Measurements from ENCODE around the gene HRH2.
A peak's percentile ranks its signal among the peaks of the same experiment; 100 is the strongest.

HRH2 gene

GRCh38 chr5:175693741-175694140 is 35.9 kb downstream of the HRH2 start:
- no peak for DNase-seq

DNA sequence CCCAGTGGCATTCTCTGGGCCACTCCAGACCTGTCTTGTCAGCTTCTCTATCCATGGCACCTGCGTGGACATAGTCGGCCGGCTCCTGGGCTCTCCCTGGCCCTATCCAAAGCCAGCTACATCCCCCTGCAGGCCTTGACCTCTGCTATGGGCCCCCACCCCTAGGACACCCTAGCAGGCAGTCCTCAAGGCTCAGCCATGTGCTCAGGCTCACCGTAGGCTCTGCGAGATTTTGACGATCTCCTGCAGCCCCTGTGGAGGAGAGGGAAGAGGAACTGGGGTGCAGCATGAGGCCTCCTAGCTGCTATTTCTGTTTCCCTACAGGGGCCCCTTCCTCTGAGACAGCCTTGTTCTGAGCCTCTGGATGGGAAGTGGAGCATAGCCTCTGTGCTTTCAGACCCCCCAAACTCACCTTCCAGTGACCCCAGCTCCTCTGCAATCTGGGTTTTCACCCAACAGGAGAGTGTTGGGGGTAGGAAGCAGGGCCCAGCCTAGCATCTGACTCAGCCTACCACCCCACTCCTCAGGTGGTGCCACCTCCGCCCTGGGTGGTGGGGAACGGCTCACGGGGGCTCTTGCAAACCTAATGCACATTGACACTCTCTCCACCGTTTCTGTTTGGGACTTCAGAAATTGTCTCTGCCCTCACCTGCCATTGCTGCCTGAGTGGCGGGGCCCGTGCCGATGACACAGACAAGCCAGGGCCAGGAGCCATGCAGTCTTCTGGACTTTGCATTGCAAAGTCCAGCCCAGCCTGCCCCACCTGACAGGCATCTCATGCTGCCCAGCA is 36.7 kb downstream of the HRH2 start:
- peak in 1 of 2 donors; percentile 27 for DNase-seq

GRCh38 chr5:175695161-175696126 is 37.6 kb downstream of the HRH2 start:
- no peak for DNase-seq

DNA sequence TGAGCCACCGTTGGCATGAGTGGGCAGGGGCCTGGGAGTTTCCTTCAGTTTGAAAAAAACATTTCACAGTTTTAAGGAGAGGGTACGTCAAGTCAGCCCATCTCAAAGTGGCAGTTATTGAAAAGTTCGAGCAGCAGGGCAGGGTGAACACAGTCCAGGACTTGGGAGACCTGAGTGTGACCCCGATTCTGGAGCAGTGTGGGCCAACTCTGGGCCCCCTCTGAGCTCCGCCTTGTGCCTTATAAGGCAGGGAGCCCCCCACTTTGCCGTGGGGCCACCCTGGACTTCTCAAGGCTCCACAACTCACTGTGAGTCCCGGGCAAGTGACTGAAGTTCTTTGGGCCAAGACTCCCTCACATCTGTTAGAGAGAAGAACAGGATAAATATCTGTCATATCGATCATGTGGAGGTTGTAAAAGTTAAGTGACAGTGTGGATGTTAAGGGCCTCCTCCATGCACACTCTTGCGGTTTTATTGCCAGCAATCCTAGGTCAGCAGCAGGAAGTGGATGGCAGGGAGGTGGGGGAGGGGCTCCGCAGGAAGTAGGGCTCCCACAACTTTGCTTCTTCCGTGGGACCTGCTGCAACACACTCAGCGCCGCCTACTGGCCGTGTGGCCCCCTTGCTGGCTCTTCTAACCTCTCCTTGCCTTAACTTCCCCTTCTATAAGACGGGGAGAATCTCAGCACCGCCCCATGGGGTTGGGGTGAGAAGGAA is 38.4 kb downstream of the HRH2 start:
- DNase-seq, result peak; percentile 72 to 81

GRCh38 chr5:175696855-175697198 is 39.0 kb downstream of the HRH2 start:
- DNase-seq, result no peak

- no peak for DNase-seq
Measured at GRCh38 chr5:175697846-175698245, 40.0 kb downstream of the HRH2 start.

GRCh38 chr5:175698401-175699115 is 40.7 kb downstream of the HRH2 start:
- no peak for DNase-seq

- DNase-seq, result no peak
Measured at GRCh38 chr5:175700991-175701390, 43.1 kb downstream of the HRH2 start.

DNA sequence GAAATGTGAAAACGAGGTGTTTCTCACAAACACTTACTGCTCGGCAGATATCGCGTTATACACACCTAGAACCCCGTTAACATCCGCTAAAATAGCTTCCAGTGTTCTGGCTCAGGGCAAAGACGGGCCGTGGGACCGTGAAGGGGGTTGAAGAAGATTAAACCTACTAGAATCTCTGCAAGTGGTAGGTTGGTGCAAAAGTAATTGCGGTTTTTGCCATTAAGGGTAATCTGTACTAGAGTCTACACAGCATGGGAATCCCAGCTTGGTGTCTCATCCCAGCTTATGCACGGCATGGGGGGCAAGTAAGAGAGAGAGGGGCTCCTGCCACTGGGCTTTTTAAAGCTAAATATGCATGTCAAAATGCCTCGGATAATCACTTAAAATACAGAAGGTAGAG is 43.9 kb downstream of the HRH2 start:
- DNase-seq, result no peak

DNA sequence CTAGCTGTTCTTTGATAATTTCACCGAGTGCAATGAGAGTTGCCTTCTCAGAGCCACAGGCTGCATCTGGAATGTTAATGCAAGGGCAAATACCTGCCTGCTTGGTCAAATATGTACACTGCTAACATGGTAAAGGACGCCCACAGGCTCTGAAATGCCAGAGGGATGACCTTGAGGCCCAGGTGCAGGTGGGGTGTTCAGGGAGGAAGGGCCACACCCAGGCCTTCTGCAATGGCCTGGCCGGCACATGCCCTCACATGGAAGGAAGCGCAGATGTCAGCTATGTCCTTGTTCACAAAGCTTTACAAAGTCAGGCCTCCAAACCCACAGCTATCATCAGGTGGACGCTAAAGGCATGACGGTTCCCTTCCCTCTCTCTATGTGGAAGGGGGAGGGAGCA is 48.6 kb downstream of the HRH2 start:
- no peak for DNase-seq

GRCh38 chr5:175707751-175708375 is 50.0 kb downstream of the HRH2 start:
- peak in 1 of 2 donors; percentile 7 for DNase-seq

- DNase-seq, result peak in 1 of 2 donors; percentile 10
Measured at GRCh38 chr5:175709276-175709781, 51.5 kb downstream of the HRH2 start.

- peak in 1 of 2 donors; percentile 9 for DNase-seq
Measured at GRCh38 chr5:175710326-175710725, 52.5 kb downstream of the HRH2 start.

DNA sequence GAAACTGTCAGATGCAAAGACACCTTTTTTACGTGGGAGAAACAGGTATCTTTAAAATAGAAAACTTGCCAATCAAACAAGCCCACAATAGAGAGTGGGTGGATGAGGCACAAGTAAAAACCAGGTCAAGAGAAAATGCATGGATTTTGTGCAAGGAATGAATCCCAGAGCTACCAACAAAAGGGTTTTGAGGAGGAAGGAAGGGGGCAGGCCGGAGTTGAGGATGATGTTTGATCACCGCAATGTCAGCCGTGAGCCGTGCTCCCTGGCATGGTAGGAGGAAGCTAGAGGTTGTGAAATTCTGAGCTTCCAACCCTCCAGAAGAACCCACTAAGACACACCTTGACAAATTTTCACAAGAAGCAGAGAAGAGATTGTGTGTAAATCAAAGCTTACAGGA is 53.2 kb downstream of the HRH2 start:
- peak in 1 of 2 donors; percentile 2 for DNase-seq

- peak in 1 of 2 donors; percentile 8 for DNase-seq
Measured at GRCh38 chr5:175711472-175712312, 53.8 kb downstream of the HRH2 start.

DNA sequence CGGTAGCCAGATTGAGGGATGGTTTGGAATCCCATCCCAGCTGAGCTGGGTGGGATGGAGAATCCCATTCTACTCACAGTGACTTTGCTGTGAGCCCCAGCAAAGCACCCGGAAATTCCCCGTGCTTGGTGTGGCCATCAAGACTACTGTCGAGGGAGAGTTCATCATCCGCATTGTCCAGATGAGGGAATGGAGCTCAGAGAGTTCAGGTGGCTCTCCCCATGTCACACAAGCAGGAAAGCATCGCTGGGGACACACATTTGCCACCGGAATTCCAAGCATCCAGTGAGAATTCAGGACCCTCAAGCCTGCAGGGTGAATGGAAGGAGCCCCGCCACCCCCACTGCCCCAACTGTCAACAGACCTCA is 54.4 kb downstream of the HRH2 start:
- peak in 1 of 2 donors; percentile 10 for DNase-seq

- no peak for DNase-seq
Measured at GRCh38 chr5:175712681-175713085, 54.8 kb downstream of the HRH2 start.

DNA sequence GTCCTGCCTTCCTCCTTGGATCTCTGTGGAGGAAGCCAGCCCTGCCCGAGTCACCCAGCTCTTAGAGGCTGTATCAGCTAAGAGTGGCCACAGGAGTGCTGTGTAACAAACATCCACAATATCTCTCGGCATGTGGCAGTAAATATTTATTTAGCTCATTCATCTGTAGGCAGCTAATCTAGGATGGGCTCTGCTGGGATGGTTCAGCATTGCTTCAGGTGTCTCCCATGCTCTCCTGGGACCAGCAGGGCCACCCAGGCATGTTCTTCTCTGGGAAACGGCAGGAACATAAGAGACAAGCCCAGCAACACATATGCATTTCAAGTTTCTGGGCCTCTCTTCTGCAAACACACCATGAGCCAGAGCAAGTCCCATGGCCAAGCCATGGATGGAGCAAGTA is 56.1 kb downstream of the HRH2 start:
- DNase-seq, result peak in 1 of 2 donors; percentile 3

- peak in 1 of 2 donors; percentile 9 for DNase-seq
Measured at GRCh38 chr5:175714479-175715085, 56.7 kb downstream of the HRH2 start.
